Muscle of leg (tissue), 11 donors: Measurements from ENCODE around the gene CRAMP1. TPM values are rescaled to one million over a fixed set of nuclear protein-coding genes. Genes with fewer than 3 reads are reported as not detected.
"Not testable (repeated sequence)": the region's sequence is repeated elsewhere in the genome, so short reads cannot be mapped to it uniquely, and the experiment has no call there.

Source experiments
- DNase-seq: peaks from one replicate; pipeline ENCODE4 v3.0.0; 2013
- H3K27ac ChIP-seq: one replicate; pipeline ENCODE4 v1.5.1; 2013; ENCODE audit warnings: mild to moderate bottlenecking, low read length, control low read depth
- H3K27me3 ChIP-seq: one replicate; pipeline ENCODE4 v1.6.1; 2013; ENCODE audit warnings: low read length; ENCODE audit not compliant: control insufficient read depth, insufficient read depth
- H3K36me3 ChIP-seq: one replicate; pipeline ENCODE4 v1.6.1; 2013; ENCODE audit warnings: low read length; ENCODE audit not compliant: control insufficient read depth, insufficient read depth
- H3K4me1 ChIP-seq: one replicate; pipeline ENCODE4 v1.6.1; 2013; ENCODE audit warnings: low read length; ENCODE audit not compliant: control insufficient read depth, insufficient read depth
- H3K4me3 ChIP-seq: one replicate; pipeline ENCODE4 v1.5.1; 2013; ENCODE audit warnings: low read length, control low read depth
- H3K9me3 ChIP-seq: replicated peaks from 2 replicates; pipeline ENCODE4 v1.6.1; 2013; ENCODE audit warnings: low read depth, low read length; ENCODE audit not compliant: control insufficient read depth
- WGBS: methylation state at CpG from one replicate; pipeline ENCODE4 v1.1.5; 2013; ENCODE audit warnings: missing lambda C conversion rate; ENCODE audit not compliant: insufficient coverage; 5-methylcytosine and 5-hydroxymethylcytosine counted together
- polyA plus RNA-seq, 8 donors: library from polyadenylated mRNA; unstranded; fragments of 120-200 nt; gene quantifications; one replicate each; pipeline versions ENCODE4 v1.2.1 to v1.2.3, GENCODE V29; 2013; ENCODE audit warnings: inconsistent platforms in 1 of 8, low replicate concordance in 1 of 8; ENCODE audit not compliant: insufficient read length in 8 of 8, insufficient read depth in 1 of 8
- total RNA-seq: library from RNA; stranded (reverse); fragments of 120-200 nt; gene quantifications from one replicate; pipeline ENCODE4 v1.2.4, GENCODE V29; 2013

Gene CRAMP1
- total and polyA plus RNA-seq, 9 donors: 7.2 to 19.1 (median 14.0) TPM

DNA sequence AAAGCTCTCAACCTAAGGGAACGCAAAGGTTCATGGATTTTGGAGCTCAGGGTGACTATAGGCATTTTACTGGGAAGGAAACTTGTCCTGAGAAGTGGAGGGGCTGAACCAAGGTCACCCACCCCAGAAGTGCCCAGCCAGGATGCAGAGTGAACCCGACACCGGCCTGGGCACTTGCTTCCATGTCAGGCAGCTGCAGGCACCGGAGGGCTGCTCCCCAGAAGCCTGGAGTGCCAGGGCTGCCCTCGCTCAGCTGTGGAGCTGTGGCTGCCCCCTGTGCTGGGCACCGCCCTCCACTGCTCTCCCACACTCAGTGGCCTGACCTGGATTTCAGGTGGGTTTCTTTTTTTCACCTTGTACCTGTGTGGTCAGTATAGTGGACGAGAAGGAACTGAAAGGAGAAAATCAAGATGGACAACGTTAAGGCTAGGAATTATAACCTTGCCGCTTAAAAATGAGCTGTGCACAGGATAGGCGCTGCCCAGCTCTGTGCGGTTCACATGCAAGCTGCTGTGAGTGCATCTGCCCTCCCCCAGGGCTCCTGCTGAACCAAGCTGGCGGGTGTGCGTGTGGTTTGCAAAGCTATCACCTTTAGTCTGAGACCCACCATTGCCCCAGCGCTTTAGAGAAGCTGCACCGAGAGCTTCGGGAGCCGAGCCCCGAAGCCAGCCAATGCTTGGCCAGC lies 96.1 kb downstream of the CRAMP1 start:
- H3K9me3 ChIP-seq: no peaks in the 10 kb centered on the region
- WGBS: 88% methylated on average over 17 of the region's 18 CpGs
- H3K4me1 ChIP-seq: peaks cover 28% of the 10 kb centered on the region
- H3K4me3 ChIP-seq: no peak overlapping the region
- no peaks in the 10 kb centered on the region for H3K27me3 ChIP-seq
- H3K36me3 ChIP-seq: peaks cover 25% of the 10 kb centered on the region
- DNase-seq: no peak
- H3K27ac ChIP-seq: no peak overlapping the region

DNA sequence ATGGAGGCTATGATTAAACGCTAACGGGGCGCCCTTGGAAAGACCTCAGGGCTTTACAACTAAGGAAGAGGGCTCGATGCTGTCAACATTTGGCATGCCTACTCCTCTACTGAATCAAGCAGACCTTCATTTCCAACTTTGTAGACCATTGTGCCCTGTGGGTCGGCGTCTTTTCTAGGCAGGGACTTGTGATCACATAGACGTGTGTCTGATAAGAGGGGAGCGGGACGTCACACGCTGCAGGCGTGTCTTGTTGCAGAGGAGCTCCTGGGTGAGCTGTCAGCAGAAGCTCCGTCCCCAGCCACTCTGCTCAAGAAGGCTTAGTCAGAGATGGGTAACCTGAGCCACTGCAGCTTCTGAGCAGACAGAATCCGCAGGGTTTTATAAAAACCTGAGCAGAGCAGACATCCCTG lies 96.6 kb downstream of the CRAMP1 start:
- DNase-seq: no peak
- no peaks in the 10 kb centered on the region for H3K9me3 ChIP-seq
- peaks cover 24% of the 10 kb centered on the region for H3K36me3 ChIP-seq
- H3K27ac ChIP-seq: no peak overlapping the region
- peaks cover 29% of the 10 kb centered on the region for H3K4me1 ChIP-seq
- no peaks in the 10 kb centered on the region for H3K27me3 ChIP-seq
- H3K4me3 ChIP-seq: no peak overlapping the region
- 76% methylated on average over 13 of the region's 13 CpGs for WGBS

DNA sequence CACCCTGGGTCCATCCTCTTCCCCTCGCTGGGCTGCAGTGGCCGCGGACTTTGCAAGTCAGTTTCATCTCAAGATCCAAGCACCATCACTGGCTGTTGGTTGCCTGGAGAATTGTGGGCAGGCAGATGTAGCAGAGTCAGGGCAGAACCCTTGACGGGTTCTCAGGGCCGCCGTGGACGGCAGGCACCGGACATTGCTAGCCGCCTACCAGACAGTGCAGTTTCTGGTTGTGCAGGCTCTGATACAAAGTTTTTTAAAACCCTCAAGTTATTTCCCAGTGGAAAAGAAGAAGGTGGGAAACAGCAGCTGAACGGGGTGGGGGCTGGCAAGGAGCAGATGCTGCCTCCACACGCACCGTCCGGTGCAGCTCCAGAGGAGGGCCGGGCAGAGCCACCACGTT lies 97.2 kb downstream of the CRAMP1 start:
- WGBS: 81% methylated on average over 4 of the region's 15 CpGs
- Histone ChIP-seq H3K27ac (no peak overlapping the region), H3K4me3 (no peak overlapping the region)

DNA sequence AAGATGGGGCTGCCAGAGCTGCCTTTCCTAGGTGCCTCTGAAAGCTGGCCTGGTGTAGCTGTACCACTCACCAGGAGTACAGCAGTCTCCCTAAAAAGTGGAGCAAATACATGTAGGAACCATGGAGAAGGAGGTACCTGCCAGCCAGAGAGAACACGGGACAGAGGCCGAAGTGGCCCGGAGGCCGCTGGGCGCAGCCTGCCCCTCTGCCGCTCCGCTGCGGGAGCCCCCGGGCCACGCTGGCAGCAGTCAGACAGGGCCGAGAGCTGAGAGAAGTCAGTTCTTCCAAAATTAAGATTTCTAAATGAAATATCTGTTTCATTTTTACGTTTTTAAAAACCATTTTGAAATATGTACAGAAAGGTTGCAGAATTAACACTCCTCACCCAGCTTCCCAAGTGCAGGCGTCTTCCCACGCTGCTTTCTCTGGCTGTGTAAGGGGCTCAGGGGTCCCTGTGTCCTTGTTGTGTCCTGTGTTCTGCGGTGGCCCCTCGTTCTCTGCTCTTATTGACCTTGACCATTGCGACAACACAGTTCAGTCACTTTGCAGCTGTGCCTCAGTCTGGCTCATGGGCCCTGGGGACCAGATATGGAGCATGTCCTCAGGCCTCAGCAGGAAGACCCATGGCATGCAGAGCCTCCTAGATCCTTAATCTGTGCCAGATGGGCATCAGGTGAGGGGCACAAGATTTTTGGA lies 98.8 kb downstream of the CRAMP1 start:
- no peaks in the 10 kb centered on the region for H3K27me3 ChIP-seq
- peaks cover 29% of the 10 kb centered on the region for H3K4me1 ChIP-seq
- no peak overlapping the region for H3K27ac ChIP-seq
- H3K36me3 ChIP-seq: peaks cover 29% of the 10 kb centered on the region
- WGBS: 88% methylated on average over 12 of the region's 17 CpGs
- no peak overlapping the region for H3K4me3 ChIP-seq
- DNase-seq: no peak
- no peaks in the 10 kb centered on the region for H3K9me3 ChIP-seq

More for the DNA sequence above, 97.2 kb downstream of the CRAMP1 start:
- Histone ChIP-seq H3K9me3 (no peaks in the 10 kb centered on the region), H3K36me3 (peaks cover 27% of the 10 kb centered on the region), H3K4me1 (peaks cover 29% of the 10 kb centered on the region), H3K27me3 (no peaks in the 10 kb centered on the region)
- DNase-seq: no peak

DNA sequence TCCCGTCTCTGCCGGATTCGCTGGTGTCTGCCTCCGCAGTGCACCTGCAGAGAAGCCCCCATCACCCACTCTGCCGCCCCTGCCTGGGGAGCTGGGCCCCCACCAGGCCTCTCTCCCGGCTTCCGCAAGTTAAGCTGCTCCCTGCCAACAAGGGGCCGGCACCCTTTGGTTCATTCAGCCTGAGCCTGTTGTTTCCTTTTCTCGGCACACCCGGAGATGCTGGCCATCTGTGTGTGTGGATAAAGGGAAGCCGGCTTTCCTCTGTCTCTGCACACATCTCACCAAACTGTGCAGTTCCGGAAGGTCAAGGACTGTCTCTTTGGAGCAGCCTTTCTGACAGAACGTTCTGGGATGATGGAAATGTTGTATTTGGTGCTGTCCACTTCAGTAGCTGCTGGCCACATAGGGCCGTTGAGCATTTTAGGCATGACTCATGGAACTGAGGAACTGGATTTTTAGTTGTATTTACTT lies 100.7 kb downstream of the CRAMP1 start:
- Histone ChIP-seq H3K9me3 (no peaks in the 10 kb centered on the region), H3K4me1 (peaks cover 19% of the 10 kb centered on the region), H3K36me3 (peaks cover 29% of the 10 kb centered on the region), H3K4me3 (no peak overlapping the region), H3K27ac (no peak overlapping the region), H3K27me3 (no peaks in the 10 kb centered on the region)
- 73% methylated on average over 4 of the region's 14 CpGs for WGBS
- peak; percentile 24 for DNase-seq

DNA sequence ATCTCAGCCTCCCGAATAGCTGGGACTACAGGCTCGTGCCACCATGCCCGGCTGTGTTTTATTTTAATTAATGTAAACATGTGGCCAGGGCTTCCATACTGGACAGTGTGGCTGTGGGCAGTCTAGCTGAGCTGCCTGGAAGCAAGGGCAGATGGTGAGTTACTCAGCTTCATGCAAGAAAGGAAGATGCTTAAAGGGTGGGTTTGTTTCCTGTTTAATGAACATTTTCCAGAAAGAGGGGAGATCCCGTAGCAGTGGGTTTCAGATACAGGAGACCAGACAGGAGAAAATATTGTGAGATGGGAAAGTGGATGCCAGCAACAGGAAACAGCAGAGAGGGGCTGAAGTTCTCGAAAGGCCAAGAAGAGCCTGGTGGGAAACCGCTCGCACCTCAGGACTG lies 101.2 kb downstream of the CRAMP1 start:
- Histone ChIP-seq H3K4me3 (no peak overlapping the region), H3K9me3 (no peaks in the 10 kb centered on the region), H3K27ac (no peak overlapping the region), H3K27me3 (no peaks in the 10 kb centered on the region), H3K4me1 (peaks cover 14% of the 10 kb centered on the region), H3K36me3 (peaks cover 24% of the 10 kb centered on the region)
- WGBS: 58% methylated on average over 2 of the region's 7 CpGs
- no peak for DNase-seq

DNA sequence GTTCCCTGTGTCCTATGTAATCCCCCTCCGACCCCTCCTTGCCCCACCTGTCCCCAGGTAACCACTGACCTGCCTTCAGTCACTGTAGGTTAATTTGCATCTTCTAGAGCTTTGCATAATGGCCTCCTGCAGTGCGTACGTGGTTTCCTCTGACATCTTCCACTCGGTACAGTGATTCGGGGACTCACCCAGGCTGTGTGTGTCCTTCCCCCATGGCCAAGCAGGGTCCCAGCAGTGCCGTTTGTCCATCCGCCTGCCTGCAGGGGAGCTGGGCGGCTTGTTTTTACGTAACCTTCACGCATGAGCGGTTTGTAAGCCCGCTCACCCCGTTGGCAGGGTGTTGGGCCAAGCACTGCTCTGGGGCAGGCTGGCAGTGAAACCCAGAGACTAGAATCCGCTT lies 101.8 kb downstream of the CRAMP1 start:
- Histone ChIP-seq H3K9me3 (no peaks in the 10 kb centered on the region), H3K4me3 (no peak overlapping the region), H3K36me3 (peaks cover 18% of the 10 kb centered on the region), H3K27me3 (no peaks in the 10 kb centered on the region), H3K27ac (no peak overlapping the region), H3K4me1 (peaks cover 8% of the 10 kb centered on the region)
- 70% methylated on average over 9 of the region's 14 CpGs for WGBS
- no peak for DNase-seq

DNA sequence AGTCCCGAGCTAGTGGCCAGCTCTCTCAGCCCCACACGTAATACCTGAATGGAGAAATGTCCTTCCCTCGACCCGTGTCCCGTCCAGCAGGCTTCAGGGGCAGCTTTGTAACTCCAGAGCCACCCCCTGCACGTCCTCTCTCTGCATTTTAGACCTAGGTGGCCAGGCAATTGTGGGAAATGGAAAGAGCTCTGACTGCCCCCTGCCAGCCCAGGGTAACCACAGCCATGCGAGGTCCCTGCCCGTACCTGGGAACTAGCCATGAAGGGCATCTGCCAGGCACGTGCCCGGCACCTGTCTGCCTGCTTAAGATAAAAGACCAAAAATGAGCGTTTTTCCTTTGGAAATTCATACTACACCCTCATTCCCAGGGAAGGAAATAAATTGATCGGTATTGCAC lies 103.1 kb downstream of the CRAMP1 start:
- Histone ChIP-seq H3K27ac (no peak overlapping the region), H3K9me3 (no peaks in the 10 kb centered on the region), H3K27me3 (no peaks in the 10 kb centered on the region), H3K4me1 (peaks cover 5% of the 10 kb centered on the region), H3K36me3 (peaks cover 14% of the 10 kb centered on the region), H3K4me3 (no peak overlapping the region)
- 90% methylated on average over 12 of the region's 12 CpGs for WGBS
- DNase-seq: no peak

DNA sequence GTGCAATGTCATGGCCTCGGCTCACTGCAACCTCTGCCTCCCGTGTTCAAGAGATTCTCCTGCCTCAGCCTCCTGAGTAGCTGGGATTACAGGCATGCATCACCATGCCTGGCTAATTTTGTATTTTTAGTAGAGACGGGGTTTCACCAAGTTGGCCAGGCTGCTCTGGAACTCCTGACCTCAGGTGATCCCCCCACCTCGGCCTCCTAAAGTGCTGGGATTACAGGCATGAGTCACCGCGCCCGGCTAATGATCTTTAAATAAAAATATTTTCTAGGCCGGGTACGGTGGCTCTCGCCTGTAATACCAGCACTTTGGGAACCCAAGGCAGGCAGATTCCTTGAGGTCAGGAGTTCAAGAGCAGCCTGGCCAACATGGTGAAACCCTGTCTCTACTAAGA lies 106.1 kb downstream of the CRAMP1 start:
- not testable (repeated sequence) for DNase-seq, H3K9me3 ChIP-seq, H3K36me3 ChIP-seq, H3K4me3 ChIP-seq, H3K4me1 ChIP-seq, H3K27me3 ChIP-seq, H3K27ac ChIP-seq
- WGBS: 81% methylated on average over 4 of the region's 10 CpGs

DNA sequence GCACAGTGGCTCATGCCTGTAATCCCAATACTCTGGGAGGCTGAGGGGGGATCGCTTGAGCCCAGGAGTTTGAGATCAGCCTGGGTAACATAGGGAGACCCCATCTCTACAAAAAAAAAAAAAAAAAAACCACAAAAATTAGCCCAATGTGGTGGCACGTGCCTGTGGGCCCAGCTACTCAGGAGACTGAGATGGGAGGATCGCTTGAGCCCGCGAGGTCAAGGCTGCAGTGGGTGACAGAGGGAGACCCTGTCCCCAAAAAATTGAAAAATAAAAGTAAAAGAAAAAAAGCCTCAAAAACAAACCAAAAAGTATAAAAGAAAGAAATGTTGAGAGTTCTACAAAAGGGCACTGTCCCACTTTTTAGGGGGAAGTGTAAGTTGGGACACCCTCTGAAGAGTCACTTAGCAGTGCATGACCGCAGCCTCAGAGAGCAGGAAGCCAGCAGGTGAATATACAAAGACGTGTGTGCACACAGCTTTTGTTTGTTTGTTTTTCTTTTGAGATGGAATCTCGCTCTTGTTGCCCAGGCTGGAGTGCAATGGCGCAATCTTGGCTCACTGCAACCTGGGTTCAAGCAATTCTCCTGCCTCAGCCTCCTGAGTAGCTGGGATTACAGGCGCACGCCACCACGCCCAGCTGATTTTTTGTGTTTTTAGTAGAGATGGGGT lies 107.5 kb downstream of the CRAMP1 start:
- WGBS: 79% methylated on average over 4 of the region's 12 CpGs
- H3K4me3 ChIP-seq, H3K27me3 ChIP-seq, H3K4me1 ChIP-seq, H3K9me3 ChIP-seq, H3K27ac ChIP-seq, DNase-seq, H3K36me3 ChIP-seq: not testable (repeated sequence)
